ENCODE measurements around the gene OVOL3.
"Not testable (repeated sequence)": the region's sequence is repeated elsewhere in the genome, so short reads cannot be mapped to it uniquely, and the experiment has no call there.

Gene OVOL3

DNA sequence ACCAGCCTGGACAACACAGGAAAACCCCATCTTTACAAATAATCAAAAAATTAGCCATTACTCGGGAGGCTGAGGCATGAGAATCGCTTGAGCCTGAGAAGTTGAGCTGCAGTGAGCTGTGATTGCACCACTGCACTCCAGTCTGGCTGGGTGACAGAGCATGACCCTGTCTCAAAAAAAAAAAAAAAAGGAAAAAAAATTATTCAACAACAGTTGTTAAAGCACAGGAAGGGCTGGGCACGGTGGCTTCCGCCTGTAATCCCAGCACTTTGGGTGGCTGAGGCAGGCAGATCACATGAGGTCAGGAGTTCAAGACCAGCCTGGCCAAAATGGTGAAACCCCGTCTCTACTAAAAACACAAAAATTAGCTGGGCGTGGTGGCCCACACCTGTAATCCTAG, 20.3 kb downstream of the OVOL3 start:
- not testable (repeated sequence) for DNase-seq (ENCODE audit: low read depth)

DNA sequence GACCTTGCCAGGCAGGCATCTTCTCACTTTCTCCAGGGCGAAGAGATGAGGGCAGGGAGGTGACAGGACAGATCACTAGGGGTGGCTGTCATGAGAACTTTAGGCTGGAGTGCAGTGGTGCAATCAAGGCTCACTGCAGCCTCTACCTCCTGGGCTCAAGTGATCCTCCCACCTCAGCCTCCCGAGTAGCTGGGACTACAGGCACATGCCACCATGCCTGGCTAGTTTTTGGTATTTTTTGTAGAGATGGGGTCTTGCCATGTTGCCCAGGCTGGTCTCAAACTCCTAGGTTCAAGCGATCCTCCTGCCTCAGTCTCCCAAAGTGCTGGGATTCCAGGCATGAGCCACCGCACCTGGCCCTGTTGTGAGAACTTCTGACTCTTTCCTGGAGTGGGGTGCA, 23.9 kb downstream of the OVOL3 start:
- DNase-seq (ENCODE audit: low read depth), result not testable (repeated sequence)

DNA sequence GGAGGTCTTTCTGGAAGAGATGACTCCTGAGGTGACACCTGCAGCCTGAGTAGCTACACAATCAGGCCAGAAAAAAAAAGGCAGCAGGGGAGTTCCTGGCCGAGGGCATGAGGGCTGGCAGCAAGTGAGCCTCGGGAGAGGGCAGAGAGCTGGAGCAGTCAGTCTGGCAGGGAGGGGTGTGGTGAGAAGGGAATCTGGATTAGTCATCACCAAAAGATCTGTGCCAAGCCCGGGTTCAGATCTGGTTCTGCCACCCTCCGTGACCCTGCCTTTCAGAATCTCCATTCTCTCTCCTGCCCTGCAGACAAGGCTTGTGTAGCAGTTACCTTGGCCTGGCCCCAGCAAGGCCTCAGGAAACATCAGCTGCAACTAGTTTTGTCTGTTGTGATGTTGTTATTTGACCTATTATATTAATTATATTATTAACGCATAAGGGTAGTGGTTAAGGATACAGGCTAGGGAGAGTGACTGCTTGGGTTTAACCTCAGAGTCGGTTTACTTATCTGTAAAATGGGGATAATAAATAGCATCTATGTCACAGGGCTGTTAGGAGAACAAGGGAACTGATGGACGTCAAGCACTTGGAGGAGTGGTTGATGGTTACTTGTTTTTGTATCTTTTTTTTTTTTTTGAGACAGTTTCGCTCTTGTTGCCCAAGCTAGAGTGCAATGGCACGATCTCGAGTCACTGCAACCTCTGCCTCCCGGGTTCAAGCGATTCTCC, 26.2 kb downstream of the OVOL3 start:
- no peak for DNase-seq (ENCODE audit: low read depth)

DNA sequence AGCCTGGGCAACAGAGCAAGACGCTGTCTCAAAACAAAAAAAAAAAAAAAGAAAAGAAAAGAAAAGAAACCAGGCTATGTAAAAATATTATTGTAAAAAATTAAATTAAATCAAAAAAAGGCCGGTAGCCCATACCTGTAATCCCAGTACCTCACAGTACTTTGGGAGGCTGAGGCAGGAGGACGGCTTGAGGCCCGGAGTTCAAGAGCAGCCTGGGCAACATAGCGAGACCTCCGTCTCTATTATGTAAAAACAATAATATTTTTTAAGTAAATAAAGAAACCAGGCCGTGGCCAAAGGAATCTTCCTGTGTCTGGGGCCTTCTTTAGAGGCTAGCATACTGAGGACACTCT, 28.2 kb downstream of the OVOL3 start:
- no peak for DNase-seq (ENCODE audit: low read depth)

DNA sequence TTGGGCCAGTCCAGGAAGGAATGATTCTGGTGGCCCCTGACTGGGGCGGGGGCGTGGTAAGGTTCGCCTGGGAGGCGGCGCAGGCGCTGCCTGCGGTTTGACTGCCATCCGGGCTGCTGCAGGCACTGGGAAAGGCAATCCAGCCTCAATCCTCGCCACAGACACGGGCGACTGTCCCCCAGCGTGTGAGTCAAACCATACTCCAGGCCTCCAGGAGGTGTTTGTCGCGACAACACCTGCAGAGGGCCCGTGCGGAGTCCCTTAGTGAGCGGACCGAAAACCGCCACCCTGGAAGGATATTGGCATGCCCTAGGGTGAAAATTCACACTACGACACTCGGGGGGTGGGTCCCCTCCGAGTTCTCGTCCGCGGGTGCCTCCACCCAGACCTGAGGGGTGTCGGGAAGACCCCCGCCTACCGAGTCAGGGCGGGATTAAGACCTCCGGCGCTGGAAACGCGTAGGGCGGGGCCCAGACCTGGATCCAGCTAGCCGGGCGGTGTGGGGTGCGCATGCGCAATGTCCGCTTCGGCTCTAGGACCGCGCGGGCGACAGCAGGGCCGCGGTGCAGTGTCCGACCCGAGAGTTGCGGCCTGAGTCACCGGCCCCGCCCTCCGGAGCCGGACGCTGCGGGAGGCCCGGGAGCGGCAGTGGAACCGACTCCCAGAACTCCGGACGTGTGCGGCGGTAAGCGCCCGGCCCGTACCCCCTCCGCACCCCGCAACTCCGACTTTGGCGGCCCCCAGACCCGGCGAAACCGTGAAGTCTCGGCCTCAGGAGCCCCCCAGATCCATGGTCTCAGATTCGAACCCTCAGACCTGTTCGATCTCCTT, 28.7 kb downstream of the OVOL3 start, which contains the start of gene CAPNS1:
CAPNS1 (plus strand) TSS at position 594 of the 831 bp plus-strand sequence. CDS start 946 bp downstream, outside the sequence.
- DNase-seq (ENCODE audit: low read depth), result peak; percentile 85

DNA sequence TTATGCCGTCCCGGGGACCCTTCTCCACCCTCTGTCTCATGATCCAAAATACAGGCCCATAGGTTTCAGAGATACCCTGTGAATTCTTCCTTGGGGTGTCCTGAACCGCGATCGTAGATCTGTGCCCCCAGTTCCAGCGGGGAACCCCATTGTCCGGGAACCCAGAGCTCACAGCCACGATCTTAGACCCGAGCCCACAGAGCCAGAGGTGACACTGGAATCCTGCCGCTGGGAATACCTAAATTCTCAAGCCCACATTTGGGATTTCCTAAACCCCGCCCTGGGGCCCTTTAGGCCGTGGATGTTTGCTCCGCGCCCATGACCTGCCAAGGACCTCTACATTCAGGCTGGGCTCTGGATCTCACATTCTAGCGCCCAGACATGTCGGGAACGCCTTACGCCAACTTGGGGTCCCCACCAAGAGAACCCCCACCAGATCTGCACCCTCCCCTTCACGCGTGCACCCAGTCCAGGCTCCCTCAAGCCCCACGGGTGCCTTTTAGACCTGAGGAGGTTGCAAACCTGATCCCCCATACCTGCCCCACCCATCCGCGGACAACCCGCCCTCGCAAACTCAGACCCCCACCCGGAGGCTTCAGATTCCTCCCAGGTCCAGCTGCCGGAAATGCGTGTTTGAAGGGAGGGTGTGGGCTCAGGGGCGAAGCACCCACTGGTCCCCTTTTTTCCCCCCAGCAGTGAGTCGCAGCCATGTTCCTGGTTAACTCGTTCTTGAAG, 29.5 kb downstream of the OVOL3 start:
- DNase-seq (ENCODE audit: low read depth), result no peak

DNA sequence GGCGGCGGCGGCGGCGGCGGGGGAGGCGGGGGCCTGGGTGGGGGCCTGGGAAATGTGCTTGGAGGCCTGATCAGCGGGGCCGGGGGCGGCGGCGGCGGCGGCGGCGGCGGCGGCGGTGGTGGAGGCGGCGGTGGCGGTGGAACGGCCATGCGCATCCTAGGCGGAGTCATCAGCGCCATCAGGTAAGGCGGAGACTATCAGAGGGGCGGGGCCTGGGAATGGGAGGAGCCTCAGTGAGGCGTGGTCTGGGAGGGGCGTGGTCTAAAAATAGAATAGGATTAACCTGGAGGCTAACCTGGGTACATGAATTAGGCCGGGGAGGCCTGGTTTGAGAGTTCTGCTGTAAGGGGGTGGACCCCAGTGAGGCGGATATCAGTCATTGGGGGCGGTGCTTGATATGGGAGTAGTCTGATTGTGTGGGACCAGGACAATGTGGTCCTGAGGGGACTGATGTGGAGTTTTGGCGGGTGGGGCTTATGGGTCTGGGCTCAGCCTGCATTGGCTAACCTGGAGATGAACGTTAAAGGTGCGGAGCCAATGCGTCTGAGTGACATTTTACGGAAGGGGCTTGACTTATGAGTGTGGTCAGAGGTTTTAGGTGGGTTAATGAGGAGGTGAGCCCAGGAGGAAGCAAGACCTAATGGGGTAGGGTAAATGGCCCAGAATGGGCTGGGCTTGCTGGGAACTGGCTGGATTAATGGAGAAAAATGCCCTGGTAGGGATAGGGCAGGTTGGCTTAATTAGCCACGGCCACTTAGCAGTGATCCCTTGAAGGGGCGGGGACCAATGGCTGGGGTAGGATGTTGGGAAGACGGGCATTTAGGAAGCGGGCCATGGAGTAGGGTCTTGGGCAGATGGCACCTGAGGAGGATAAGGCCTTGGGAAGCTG, 30.3 kb downstream of the OVOL3 start:
- DNase-seq (ENCODE audit: low read depth), result peak; percentile 85

DNA sequence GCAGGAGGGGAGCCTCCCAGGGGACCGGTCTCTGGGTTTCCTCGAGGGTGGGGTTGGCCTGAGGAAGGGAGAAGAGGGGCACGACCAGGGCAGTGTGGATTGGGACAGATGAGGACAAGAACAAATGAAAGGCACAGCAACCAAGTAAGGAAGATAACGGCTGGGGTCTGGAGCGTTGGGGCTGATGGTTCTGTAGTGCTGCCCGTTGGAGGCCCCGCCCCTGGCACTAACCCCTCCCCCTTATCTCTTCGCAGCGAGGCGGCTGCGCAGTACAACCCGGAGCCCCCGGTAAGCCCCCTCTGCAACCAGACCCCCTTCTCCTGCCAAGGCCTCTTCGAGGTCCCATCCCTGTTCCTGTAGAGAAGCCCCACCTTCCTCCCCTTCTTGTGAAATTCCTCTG, 31.1 kb downstream of the OVOL3 start:
- no peak for DNase-seq (ENCODE audit: low read depth)

DNA sequence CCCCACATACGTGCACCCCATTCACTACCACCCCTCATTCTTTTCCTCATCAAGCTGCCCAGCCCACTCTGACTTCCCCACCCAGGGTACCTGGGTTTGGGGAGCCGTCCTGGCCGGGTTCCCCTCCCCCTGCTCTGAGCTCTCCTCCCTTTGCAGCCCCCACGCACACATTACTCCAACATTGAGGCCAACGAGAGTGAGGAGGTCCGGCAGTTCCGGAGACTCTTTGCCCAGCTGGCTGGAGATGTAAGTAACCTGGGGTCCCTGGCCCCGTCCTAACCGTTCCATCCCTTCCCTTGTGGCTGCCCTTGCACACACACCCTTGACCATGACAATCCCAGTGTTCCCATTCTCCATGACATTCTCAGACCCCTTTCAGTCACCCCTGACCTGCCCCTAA, 31.6 kb downstream of the OVOL3 start:
- no peak for DNase-seq (ENCODE audit: low read depth)

DNA sequence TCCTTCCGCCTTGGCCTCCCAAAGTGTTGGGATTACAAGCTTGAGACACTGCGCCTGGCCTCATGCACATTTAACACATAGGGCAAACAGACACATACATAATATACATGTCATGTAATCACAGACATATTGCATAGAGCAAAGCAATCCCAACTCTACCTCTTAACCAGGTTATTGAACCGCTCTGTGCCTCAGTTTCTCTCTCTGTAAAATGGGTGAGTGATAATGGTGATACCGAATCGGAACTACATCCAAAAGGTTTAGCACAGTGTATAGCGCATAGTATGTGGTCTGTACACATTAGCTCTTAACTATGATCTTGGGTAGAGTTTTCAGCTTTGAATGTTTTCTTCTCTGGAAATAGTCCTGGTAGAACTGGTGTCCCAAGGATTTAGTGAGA, 33.7 kb downstream of the OVOL3 start:
- DNase-seq (ENCODE audit: low read depth), result no peak

DNA sequence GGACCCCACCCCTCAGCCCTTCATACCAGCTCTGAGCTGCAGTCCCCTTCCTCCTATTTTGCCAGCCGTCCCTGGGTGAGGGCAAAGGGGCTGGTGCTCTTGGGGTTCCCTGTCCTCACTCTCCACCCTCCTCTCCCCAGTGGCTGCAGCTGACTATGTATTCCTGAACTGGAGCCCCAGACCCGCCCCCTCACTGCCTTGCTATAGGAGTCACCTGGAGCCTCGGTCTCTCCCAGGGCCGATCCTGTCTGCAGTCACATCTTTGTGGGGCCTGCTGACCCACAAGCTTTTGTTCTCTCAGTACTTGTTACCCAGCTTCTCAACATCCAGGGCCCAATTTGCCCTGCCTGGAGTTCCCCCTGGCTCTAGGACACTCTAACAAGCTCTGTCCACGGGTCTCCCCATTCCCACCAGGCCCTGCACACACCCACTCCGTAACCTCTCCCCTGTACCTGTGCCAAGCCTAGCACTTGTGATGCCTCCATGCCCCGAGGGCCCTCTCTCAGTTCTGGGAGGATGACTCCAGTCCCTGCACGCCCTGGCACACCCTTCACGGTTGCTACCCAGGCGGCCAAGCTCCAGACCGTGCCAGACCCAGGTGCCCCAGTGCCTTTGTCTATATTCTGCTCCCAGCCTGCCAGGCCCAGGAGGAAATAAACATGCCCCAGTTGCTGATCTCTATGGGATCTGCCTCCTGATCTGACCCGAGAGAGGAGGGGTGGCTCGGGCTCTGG, 38.9 kb downstream of the OVOL3 start:
- no peak for DNase-seq (ENCODE audit: low read depth)

DNA sequence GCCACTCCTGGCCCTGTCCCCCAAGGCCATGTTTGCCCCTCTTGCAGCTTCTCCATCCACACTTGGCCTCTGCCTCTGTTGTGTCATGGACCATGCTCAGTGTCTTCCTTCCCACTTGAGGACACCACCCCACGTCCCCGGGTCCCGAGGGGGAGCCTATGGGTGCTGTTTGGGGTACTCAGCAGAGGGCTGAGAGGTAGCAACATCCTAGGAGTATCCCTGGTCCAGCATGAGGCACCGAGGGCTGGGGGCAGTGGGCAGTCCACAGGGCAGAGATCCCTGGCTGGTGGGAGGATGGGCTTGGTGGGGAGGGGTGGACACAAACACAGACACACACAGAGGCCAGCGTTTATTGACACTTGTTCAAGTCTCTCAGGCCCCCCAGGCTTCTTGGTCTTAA, 39.6 kb downstream of the OVOL3 start:
- DNase-seq (ENCODE audit: low read depth), result no peak

DNA sequence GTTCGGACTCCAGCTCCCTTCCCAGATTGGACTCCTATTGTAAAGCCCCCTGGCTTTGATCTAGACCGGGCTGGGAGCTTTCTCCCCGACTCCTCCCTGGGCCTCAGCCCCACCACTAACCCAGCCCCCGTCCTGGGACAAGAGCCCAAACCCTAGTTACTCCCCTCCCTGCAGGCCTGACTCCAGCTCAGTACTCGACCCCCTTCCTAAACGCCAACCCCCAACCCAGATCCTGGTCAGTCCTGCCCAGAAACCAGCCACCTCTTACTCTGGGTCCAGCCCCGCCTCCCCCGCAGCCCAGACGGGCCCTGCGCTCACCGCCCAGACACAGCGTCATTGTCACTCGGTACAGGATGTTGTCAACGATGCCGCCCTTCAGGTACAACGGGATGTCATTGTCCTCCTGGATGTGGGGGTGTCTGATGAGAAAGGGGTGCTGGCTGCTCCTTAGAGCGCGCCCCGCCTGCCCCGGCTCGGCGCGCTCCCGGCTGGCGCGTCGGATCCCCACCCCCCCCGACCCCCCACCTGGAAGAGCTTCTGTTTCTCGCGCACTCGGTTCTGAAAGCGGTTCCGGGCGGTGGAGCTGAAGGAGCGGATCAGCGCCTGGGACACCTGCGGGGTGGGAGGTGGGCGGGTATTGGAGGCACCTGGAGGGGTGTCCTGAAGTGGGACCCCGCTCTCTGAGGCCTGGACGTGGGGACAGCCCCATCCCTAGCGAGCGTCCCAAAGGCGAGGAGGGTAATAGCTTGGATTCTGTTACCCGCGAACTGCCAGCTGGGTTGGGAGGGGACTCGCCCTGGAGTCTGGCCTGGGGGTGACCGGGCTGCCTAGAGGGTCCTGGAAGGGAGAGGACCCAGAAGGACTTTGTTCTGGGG, 40.4 kb downstream of the OVOL3 start:
- no peak for DNase-seq (ENCODE audit: low read depth)

DNA sequence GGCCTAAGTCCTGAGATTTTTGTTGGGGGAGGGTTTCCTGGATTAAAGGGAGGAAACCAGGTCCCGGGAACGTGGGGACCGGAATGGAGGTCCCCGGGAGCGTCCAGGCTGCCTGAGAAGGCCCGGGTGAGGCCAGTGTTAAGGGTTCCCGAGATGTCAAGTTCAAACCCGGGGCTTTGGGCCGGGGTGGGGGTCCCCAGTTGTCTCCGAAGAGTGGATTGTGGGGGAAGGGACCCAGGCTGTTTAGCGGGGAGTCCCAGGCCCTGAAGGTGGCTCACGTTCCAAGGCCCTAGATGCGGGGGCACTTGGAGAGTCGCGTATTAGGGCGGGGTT, 41.0 kb downstream of the OVOL3 start:
- no peak for DNase-seq (ENCODE audit: low read depth)

DNA sequence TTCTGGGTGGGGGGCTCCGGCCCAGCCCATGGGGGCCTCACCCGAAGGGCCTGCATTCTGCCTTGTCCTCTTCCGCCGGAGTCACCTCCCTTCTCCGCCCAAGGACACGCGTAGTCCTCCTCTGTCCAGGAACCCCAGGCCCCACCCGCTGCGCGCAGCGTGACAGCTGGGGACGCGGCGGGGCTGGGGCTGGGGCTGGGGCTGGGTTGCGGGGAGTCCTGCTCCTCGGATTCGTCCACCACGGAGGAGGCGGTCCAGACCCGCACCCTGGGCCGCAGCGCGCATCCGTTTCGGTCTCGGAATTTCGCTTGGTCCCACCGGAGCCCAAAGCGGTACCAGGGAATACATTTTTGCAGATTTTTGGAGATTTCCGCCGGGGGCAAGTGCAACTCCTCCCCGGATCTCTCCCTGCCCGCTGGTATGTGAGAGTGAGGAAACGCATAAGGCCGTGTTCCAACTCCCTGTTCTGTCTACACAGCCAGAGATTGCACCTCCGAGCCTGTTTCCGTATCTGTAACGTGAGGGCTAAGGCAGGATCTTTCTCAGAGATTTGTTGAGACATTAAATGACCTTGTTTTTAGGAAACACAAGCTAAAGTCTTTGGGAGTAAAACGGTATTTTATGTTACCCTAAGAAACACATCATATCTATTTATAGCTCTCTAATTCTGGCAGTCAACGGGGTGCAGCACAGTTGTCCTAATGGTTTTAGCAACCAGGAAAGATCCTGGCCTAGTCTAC, 41.6 kb downstream of the OVOL3 start, which contains the start of gene COX7A1:
COX7A1 (minus strand) TSS at position 96 of the 740 bp plus-strand sequence; CDS start at position 56, 40 bp downstream.
- DNase-seq (ENCODE audit: low read depth), result no peak

DNA sequence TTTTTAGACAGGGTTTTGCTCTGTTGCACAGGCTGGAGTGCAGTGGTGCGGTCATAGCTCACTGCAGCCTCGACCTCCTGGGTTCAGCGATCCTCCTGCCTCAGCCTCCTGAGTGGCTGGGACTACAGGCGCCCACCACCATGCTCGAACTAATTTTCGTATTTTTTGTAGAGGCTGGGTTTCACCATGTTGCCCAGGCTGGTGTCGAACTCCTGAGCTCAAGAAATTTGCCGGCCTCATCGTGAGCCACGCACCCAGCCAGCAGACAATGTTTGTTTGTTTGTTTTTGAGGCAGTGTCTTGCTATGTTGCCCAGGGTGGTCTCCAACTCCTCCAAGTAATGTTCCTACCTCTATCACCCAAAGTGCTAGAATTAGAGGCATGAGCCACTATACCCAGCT, 42.2 kb downstream of the OVOL3 start:
- no peak for DNase-seq (ENCODE audit: low read depth)

DNA sequence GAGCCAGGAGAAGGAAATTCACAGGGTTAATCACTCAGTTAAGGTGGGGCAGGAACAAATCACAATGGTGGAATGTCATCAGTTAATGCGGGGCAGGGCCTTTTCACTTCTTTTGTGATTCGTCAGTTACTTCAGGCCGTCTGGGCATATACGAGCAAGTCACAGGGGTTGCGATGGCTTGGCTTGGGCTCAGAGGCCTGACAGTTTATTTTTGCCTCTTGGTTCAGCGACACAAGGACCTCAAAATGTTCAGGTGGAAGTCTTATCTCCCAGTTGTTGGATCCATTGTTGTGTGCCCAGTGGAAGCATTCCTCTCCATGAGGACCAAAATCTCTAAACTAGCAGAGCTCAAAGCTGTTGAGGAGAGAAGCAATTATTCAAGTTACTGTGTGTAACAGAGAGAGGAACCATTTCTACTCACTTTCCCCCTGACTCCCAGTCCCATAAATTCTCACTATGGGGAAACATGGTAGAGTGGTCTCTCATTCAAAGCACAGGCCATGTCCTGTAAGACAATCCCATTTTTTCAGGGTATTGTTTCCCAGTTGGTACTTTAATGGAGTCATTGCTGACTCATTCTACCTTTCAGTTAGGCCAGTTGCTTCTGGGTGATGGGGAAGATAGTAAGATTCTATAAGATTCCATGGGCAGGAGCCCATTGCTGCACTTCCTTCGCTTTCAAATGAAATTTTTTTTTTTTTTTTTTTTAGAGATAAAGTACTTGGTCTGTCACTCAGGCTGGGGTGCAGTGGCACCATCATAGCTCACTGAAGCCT, 50.1 kb downstream of the OVOL3 start:
- DNase-seq (ENCODE audit: low read depth), result no peak

Measured in stimulated activated CD4-positive, alpha-beta T cell treated with anti-CD3 and anti-CD28 coated beads, Interleukin-2, amount 100 ng/mL, for 4 hours (primary cell).